Measurements from ENCODE around the gene PAFAH1B1. TPM values are rescaled to one million over a fixed set of nuclear protein-coding genes. Genes with fewer than 3 reads are reported as not detected.

The PAFAH1B1 gene
- total and polyA plus RNA-seq, 2 donors (not counting 1 experiment from before 2014, with no cell fraction given): 41.4 to 170 TPM

DNA sequence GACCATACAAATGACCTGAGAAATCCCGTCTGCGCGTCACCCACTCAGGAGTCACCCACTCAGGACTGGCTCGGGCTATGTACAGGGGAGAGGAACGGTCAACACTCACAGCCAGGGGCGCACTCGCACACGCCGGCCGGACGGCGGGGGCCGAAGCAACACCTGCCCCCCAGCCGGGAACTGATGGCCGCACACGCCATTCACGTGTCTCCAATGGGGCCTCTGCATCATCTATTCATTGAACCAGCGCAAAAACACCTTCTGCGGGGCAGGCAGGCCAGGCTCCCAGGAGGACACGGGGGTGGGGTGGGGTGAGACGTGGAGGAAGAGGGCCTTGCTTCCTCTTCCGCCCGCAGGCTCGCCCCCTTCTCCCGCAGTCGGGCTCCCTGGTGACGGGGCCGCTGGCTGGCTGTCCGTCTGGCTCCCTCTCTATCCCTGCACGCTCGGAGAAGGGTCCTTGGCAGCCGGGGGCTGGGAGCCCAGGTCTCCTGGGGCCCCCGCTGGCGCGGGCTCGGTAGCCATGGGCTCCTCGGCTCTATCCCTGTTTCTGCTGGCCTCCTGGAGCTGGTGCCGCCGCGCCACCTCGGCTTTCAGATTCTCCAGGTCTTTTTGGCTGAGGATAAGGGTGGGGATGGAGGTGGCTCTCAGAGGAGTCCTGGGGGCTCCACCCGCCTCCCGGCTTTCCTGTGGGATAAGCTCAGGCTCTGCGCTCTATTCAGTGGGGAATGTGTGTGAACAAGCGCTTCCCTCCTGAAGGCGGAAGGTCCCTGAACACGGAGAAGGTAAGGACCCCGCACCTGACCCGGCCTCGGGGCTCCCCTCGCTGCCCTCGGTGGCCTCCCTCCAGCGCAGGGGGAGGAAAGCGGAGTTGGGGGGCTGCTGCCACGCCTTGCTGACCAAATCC lies 97.0 kb downstream of the PAFAH1B1 start:
- 78% methylated on average over 48 of the region's 55 CpGs for WGBS (ENCODE audit: insufficient coverage)
- POLR2A ChIA-PET: no interaction called here
- intact Hi-C loops (cut with micrococcal nuclease): no loop called here

More for the DNA sequence above, 97.0 kb downstream of the PAFAH1B1 start:
- Histone ChIP-seq H3K36me3 (replicated peaks in 1 of 2; ENCODE audit: control extremely low read depth in 1 of 2, control insufficient read depth in 1 of 2, extremely low read depth in 1 of 2, insufficient read depth in 2 of 2, low read length in 1 of 2) (peaks cover 0 to 32% of the 10 kb centered on the region in 2 experiments), H3K27me3 (replicated peaks in 1 of 4; ENCODE audit: control extremely low read depth in 1 of 4, control insufficient read depth in 3 of 4, insufficient read depth in 4 of 4, low read length in 3 of 4) (no peaks in the 10 kb centered on the region), H3K9ac (ENCODE audit: low read length) (no peak overlapping the region), H3K79me2 (ENCODE audit: control insufficient read depth, insufficient read depth, low read length) (no peaks in the 10 kb centered on the region), H3K4me2 (replicated peaks; ENCODE audit: low read depth, low read length, poor library complexity, severe bottlenecking) (peak overlapping the region; percentile 54), H4K20me1 (ENCODE audit: control insufficient read depth, insufficient read depth, low read length, poor library complexity, severe bottlenecking) (no peaks in the 10 kb centered on the region), H3K9me3 (ENCODE audit: control extremely low read depth in 1 of 3, control insufficient read depth in 2 of 3, insufficient read depth in 1 of 3, low read length in 2 of 3) (no peaks in the 10 kb centered on the region), H2AFZ (ENCODE audit: insufficient read depth, low read depth, low read length, poor library complexity, severe bottlenecking) (no peak overlapping the region), H3K4me3 (ENCODE audit: control extremely low read depth in 1 of 5, extremely low read depth in 1 of 5, insufficient read depth in 1 of 5, low read depth in 2 of 5, low read length in 4 of 5) (peak overlapping the region in 2 of 5 experiments; percentile 25 to 46), H3K4me1 (ENCODE audit: control insufficient read depth in 2 of 2, insufficient read depth in 2 of 2, low read length in 2 of 2) (peaks cover 0 to 7% of the 10 kb centered on the region in 2 donors), H3K27ac (ENCODE audit: low read length in 2 of 2) (peak overlapping the region in 1 of 2 donors; percentile 46)
- no peaks in the 10 kb centered on the region for H3K27me3 Mint-ChIP-seq
- TF ChIP-seq CTCF (IDR thresholded peaks at IDR 0.05) (no peak), EZH2 (IDR thresholded peaks at IDR 0.05; ENCODE audit: borderline replicate concordance, insufficient read depth, low read depth, low read length, poor library complexity, severe bottlenecking) (no peak)
- H3K27ac Mint-ChIP-seq: no peak overlapping the region
- DNase-seq (no peak), ATAC-seq (ENCODE audit: low read depth) (no peak)
- H3K4me1 Mint-ChIP-seq: peaks cover 6% of the 10 kb centered on the region
- CTCF ChIA-PET: no interaction called here
- H3K9me3 Mint-ChIP-seq (ENCODE audit: insufficient read depth): no peaks in the 10 kb centered on the region
- no peak overlapping the region for H3K4me3 Mint-ChIP-seq

Measured in B cell (primary cell).